HCEC 1CT (cell line): ENCODE measurements around the gene FCHSD2.

Experiments used
- DNase-seq: peaks from one replicate; pipeline ENCODE4 v3.0.0-alpha.2; 2017

The FCHSD2 gene

DNA sequence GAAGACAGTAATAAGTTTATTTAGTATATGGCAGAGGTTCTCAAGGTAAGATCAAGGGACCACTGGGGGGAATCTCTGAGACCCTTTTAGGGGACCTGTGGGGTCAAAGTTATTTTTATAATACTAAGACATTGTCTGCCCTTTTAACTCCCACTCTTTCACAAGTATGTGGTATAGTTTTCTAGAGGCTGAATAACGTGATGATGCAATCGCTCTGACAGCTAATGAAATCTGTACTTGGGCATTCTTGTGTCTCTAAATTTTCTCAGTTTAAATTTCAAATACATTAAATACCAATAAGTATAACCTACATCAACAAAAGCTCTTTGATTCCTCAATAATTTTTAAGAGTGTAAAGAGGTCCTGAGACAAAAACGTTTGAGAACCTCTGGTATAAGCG, 180.0 kb downstream of the FCHSD2 start:
- peak; percentile 34 for DNase-seq

DNA sequence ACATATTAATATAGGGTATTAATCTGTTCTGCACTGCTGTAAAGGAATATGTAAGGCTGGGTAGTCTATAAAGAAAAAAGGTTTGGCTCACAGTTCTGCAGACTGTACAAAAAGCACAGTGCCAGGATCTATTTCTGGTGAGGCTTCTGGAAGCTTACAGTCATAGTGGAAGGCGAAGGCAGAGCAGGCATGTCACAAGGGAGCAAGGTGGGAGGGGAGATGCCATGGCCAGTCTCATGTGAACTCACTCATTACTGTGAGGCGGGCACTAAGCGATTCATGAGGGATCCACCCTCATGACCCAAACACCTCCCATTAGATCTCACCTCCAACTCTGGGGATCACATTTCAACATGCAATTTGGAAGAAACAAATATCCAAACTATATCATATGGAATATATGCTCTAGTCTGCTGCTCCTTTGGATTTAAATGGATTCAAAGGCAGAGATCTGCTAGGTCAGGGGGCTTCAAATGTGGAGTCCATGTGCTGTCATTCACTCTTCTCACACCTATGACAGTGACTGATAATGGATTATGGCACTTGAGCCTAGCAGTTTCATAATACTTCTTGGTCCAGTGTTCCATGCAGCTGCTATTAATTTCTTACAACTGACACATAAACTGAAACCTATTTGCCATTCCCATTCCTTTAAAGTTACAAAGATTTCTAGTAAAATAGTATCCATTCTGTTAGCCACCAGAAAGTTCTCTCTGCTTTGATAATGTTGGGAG, 182.0 kb downstream of the FCHSD2 start:
- DNase-seq = no peak

DNA sequence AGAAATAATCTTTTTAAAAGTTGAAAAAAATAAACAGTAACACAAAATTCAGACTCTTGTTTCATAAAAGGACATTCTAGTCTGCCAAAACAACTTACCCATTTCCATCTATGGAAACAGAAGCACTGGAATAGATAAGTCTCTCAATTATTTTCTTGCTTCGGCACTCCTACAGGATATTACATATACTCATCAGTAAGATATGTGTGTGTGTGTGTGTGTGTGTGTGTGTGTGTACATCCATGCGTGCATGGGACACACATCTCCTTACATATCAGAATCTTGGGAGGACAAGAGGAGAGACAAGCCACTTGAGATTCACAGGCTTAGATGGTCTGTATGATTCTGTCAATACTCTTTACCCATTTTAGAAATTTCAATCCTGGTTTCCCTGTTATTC, 183.3 kb downstream of the FCHSD2 start:
- DNase-seq = no peak

DNA sequence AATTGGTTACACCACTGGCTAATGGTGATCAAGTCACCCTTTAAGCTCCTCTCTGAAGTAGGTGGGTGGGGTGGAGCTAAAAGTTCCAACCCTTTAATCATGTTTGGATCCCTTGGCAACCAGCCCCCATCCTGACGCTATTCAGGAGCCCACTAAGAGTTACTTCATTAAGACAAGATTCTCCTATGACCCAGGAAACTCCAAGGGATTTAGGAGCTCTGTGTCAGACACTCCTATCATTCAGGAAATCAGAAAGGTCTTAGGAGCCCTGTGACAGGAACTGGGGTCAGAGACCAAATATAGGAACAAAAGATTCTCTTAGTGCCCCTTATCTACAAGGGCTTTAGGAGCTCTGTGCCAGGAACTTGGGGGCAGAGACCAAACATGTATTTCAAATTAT, 186.7 kb downstream of the FCHSD2 start:
- DNase-seq = no peak

DNA sequence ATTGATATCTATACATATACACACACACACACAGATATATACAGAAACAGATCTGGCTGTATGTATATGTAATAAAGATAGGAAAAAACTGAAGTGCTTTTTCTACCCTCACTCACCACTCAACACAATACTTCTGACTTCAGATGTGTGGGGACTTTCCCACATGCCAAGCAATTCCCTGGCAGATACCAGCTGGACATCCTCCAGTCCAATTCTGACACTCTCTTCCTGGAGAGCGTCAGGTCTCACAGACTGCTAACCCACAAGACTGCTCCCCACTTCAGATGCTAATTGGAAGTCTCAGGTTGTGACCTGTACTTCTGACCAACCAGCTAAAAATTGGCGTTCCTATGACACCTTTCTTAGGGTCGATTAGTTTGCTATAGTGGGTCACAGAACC, 187.3 kb downstream of the FCHSD2 start:
- DNase-seq = no peak

DNA sequence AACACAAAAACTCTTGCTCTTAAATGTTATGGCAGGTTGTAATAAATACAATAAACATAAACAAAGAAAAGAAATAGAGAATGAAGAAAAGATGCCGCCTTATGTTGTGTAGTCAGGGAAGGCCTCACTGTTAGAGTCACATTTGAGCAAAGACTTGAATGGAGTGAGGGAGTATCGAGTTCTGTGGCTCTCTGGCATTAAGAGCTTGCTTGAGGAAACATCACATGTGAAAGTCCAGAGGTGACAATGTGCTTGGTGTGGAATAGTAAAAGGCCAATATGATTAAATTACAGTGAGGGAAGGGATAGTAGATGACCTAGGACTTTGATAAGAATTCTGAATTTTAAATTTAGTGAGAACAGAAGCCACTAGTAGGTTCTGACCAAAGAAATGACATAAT, 188.5 kb downstream of the FCHSD2 start:
- no peak for DNase-seq

DNA sequence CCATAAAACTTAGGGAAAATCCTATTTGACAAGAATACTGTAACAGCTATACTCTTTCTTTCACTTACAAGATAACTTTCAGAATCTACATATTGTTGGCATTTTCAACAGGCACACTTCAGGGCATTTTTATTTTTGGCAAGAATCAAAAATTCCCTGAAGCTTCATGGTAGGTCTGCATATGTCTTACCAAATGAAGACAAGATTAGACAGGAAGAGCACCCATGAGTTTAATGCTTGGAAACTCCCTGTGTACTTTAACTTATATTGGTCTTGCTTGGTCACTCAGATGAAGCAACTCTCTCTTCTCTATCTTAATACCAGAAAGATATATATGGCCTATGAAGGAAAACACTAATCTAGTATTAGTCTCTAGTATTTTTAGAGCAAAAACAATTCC, 190.2 kb downstream of the FCHSD2 start:
- no peak for DNase-seq

DNA sequence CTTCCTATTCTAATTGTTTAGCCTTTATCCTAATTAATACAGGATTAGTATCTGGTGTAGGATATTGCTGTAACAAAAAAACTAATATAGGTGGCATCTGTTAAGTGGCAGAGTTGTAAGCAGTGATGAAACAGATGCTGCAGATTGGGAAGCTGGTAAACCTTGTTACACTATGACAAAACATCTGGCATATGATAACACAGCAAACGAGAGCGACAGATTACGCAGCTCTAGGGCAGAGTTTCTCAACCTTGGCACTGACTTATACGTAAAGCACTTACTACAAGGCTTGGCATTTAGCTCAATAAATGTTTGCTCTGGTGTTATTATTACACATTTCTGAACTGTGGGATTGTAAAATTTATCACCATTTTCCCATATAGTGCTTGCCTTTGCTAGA, 190.9 kb downstream of the FCHSD2 start:
- peak; percentile 48 for DNase-seq

DNA sequence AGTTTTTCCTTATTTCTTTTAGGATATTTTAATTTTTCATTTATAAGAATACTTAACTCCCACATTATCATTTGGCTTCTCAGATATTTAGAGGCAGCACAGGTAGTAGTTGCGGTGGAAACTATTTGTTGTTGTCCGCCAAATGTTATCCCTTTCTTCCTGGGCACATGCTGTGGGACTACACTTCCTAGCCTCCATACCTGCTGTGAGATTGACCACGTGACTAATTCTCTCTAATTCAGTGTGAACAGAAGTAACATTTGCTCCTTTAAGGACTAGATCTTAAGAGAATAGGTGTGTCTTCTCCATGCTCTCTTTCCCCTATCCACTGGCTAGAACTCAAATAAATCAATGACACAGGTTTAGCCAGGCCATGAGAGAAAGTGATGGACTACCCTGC, 191.4 kb downstream of the FCHSD2 start:
- no peak for DNase-seq

DNA sequence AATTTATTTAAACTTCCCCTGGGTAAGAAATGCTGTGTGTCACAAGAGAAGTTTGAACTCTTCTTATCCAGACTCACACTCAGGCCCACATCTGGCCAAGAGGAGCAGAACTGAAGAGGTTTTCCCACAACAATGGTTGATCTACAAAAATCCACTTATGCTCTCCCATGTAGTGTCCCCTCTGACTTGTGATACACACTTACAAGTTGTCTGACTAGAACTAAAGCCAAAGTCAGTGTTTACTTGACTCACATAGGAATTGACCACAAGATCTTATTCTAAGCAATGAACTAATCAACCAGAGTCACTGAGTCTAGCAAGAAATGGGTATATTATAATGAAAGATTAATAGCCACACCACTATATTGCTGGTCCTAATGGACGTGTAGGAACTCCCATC, 194.9 kb downstream of the FCHSD2 start:
- peak; percentile 7 for DNase-seq

DNA sequence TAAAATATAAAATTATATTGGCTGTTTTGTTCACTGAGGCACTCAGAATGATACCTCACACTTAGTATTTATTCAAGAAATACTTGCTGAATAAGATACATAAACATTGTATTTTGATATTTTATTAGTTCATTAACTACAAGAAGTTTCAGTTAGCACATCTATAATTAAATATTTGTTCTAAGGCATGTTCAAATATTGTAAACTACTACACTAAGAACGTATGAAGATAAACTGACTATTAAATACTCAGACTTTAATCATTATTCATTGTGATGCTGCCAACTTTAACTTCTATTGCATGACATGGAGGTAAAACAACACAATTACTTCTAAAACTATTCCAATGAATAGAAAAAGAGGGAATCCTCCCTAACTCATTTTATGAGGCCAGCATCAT, 198.5 kb downstream of the FCHSD2 start:
- no peak for DNase-seq

DNA sequence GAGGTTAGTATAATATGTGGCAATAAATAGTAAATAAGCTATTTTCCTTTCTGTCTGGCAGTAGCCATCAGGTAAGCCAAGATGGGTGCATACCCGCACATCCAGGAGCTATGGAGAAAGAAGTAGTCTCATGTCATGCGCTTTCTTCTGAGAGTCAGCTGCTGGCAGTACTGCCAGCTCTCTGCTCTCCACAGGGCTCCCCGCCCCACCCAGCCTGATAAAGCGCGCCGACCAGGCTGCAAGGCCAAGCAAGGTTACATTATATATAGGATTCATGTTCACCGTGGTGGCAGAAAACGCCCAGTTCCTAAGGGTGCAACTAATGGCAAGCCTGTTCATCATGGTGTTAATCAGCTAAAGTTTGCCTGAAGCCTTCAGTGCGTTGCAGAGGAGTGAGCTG, 201.7 kb downstream of the FCHSD2 start:
- no peak for DNase-seq

DNA sequence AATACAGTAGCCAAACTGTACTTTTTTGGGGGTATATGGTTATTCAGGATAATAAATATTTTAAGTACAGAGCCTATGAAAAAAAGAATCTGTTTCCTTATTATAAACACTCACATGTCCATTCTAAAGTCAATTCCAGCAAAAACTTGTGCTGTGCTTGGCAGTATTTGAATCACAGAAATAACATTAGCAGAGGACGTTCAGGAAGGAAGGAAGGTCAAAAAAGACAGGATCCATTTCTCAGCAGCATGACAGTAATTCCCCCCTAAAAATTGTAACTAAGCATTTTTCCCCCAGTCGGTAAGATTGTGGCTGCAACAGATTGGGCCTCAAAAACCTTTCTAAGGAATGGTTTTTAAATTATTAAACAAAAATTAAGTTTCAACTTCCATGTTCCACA, 203.1 kb downstream of the FCHSD2 start:
- DNase-seq = no peak

DNA sequence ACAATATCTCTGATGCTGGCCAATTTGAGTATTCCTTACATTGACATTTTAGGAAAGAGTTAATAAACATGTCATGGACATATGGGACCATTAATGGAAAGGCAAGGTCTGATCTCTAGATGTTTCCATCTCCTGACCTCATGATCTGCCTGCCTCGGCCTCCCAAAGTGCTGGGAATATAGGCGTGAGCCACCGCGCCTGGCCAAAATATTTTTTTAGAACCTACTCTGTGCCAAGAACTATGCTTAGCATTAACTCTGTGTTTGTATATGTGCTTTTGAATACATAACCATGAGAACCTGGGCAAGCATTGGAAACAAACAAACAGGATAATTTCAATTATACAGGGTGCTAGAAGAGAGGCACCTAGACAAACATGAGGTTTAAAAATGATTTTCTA, 204.7 kb downstream of the FCHSD2 start:
- no peak for DNase-seq

DNA sequence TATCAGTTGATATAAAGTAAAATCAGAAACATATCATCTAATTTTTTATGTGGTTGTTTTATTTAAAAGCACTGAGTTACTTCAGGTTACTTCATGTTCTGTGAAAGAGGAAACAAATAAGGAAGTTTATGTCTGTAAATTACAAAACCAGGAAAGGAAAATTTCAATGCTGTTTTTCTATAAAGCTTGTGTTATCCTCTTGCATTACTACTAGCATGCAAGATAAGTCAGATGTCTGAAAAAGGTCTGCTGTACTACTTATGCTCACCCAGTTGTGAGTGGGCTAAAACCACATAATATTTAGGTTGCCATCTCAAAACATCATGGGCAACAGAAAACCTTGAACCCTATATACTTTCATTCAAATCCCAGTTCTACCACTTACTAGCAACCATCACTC, 206.4 kb downstream of the FCHSD2 start:
- no peak for DNase-seq

DNA sequence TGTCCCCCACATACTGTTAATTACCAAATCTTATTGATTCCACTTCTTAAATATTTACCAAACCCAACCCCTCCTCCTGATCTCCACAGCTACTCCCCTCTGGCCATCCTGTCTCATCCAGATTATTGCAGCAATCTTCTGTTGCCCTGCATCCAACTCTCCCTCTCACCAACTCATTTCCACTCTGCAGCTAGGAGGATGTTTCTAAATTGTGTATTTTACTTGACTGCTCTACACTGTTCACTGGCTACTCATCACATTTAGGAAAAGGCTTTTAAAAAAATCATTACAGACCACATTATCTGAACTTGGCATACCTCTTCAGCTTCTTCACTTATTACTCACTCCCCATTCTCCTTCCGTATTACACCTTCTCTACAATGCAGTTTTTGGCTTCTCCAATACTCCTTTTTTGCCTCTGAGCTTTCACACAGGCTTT, 210.0 kb downstream of the FCHSD2 start:
- peak; percentile 23 for DNase-seq

DNA sequence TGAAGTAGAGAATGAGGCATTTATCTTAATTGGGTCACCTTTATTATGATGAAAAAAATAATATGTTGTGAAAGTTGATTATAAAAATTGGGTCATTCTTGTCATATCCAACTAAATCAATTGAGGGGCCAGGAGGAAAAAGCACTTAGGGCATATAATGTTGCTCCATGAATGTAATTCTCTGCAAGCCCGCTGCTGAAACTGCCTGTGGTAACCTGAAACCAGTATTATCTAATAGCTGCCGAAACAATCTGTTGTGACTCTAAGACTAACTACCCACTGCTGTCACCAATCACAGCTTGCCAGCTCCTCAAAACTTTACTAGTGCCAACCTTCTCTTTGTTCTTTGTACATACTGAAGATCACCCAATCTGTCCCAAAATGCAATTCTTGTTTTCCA, 212.1 kb downstream of the FCHSD2 start:
- no peak for DNase-seq

DNA sequence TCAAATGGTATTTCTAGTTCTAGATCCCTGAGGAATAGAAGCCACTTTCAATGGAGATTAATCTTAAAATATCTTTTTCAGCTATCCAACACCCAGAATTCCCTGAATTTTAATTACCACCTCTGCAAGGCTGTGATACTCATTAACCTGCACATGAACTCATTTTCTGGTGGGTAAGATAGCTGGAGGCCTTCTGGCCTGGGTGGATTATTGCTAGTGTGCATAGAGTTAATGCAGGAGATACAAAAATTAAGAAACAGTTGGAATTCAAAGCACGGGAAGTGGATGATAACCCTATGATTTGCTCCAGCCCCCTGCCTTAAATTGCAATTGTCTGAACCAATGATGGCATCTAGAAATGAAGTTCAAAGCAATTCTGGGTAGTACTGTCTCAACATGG, 212.9 kb downstream of the FCHSD2 start:
- no peak for DNase-seq

DNA sequence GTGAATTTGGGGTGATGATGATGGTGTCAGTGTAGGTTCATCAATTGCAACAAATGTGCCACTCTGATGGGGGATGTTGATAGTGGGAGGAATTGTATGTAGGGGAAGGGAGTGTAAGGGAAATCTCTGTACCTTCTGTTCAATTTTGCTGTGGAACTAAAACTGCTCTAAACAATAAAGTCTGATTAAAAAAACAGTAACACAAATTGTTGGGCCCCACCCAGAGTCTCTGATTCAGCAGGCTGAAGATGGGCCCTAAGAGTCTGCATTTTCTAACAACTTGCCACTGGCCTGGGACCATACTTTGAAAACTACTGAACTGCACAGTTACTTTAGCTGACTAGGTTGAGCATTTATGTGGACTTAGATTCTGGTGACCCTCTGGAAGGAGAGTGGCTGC, 214.7 kb downstream of the FCHSD2 start:
- DNase-seq = no peak

DNA sequence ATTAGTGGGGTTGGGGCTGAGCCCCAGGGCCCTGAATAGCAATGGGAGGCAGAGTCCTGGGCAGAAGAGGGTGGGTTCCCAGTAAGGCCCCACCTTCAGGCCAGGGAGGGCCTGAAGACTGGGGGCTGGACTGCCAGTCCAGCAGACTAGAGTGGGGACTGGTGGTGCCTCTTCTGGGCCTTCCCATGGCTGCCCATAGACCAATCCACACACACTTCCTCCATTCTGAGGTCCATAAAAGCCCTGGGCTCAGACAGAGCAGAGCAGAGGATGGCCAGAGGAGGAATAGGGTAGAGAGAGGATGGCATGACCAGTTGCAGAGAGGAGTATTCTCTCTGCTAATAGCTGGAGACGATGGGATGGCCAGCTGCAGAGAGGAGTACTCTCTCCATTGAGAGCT, 216.0 kb downstream of the FCHSD2 start:
- no peak for DNase-seq

DNA sequence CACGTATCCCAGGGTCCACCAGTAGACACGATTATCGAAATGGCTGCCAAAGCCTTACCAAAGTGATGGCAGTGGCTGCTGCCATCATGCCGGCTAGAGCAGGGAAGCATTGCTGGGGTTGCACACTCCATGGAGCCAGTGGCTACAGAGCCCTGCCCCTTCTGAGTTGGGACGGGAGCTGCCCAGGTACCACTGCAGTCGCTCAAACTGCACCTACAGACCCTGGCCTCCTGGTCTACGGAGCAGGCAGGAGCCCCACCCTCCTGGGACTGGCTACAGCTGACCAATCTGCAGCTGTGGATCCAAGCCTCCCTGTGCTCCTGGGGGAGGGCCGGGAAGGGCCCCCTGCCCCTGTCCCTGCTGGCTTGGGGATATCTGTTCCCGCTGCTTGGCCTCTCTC, 216.5 kb downstream of the FCHSD2 start:
- DNase-seq = no peak

DNA sequence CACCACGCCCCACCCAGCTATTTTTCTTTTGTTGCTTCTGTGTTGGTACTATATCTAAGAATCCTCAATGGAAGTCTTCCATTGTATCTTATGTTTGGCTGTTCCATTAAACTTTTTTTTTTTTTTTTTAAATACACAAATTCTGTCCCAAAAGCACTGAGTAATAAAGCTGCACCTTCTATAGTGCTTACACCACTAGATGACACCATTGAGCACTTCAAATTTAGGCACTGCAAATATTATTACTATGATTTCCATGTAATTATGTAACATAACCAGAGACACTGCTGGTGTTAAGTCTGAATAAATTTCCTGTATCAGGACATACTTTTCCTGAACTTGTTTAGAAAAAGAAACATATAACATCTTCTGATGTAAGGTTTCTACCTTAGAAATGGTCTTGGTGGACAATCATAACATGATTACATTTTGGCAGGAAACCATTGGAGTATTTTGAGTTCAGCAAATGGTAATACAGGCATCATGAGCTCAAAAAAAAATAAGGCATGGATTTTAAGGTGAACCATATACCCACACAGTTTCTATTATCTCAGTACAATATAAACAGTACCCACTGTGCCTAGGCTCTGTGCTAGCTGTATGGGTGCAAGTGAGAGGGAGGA, 217.4 kb downstream of the FCHSD2 start:
- peak; percentile 64 for DNase-seq

DNA sequence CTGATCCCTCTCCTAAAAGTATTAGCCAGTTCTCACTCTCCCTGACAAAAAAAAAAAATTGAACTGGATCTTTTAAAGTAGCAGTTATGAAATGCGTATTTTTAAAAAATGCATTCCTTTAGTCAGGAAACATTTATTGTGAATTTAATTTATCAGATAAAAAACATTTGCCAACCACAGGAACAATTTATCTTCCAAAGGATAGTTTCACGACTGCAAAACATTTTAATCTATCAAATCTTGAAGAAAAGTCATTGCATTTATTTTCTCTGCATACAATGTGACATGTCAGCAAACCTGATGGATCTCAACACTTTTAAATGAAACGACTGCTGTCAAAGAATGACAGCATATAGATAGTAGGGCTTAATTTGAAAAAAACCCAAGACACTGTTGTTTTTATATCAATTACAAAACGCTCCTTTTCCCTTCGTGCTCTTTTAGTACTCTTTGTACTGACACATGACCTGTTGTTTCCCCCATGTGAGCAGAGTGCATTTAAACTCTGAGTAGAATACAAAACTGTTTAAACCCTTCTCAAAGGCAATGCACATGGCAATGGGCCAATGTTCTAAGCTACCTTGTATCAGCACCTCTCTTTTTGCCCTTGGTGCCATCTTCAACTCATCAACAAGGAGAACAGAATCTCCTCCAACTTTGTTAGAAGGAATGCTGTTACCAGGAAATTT, 220.9 kb downstream of the FCHSD2 start:
- no peak for DNase-seq

DNA sequence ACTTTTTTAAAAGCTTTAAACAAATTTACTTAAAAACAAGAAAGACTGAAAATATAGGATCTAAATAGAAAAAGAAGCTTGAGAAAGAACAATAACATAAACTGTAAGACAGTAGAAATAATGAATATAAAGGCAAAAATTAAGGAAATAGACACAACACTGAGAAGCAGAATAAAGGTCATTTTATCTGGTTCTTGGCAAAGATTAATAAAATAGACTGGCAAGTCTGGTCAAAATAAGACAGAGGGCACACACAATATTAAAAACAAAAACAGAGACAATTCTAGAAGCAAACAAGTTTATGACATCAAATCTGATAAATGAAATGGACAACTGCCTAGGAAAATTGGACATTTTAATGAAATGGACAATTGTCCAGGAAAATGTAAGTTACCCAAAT, 222.1 kb downstream of the FCHSD2 start:
- DNase-seq = no peak
